HG03139 (cell line): Measurements from ENCODE around the gene COG7.
"Not testable (repeated sequence)": the region's sequence is repeated elsewhere in the genome, so short reads cannot be mapped to it uniquely, and the experiment has no call there.

Experiments
- ATAC-seq: cut with Tn5 transposase; IDR thresholded peaks from one replicate; pipeline ENCODE4 v1.9.1; 2021; ENCODE audit not compliant: unreplicated experiment

The COG7 gene

GRCh38 chr16:23476289-23476688 is 23.3 kb upstream of the COG7 start:
- no peak for ATAC-seq

- ATAC-seq, result no peak
These were observed 16.8 kb upstream of the COG7 start for GRCh38 chr16:23469814-23470213.

GRCh38 chr16:23466162-23466885 is 13.3 kb upstream of the COG7 start:
- no peak for ATAC-seq

GRCh38 chr16:23465179-23465578 is 12.2 kb upstream of the COG7 start:
- ATAC-seq, result no peak

- no peak for ATAC-seq
These were observed 11.2 kb upstream of the COG7 start for GRCh38 chr16:23464196-23464595.

GRCh38 chr16:23462994-23463393 is 10.0 kb upstream of the COG7 start:
- ATAC-seq, result not testable (repeated sequence)

- no peak for ATAC-seq
These were observed 506 bp upstream of the COG7 start for GRCh38 chr16:23453338-23454052.

GRCh38 chr16:23452221-23452571 is 793 bp downstream of the COG7 start:
- no peak for ATAC-seq

GRCh38 chr16:23448392-23448791 is 4.6 kb downstream of the COG7 start:
- no peak for ATAC-seq

- ATAC-seq, result not testable (repeated sequence)
These were observed 15.4 kb downstream of the COG7 start for GRCh38 chr16:23437542-23437941.

GRCh38 chr16:23436951-23437350 is 16.0 kb downstream of the COG7 start:
- no peak for ATAC-seq

GRCh38 chr16:23435500-23435899 is 17.5 kb downstream of the COG7 start:
- no peak for ATAC-seq

- ATAC-seq, result no peak
These were observed 18.6 kb downstream of the COG7 start for GRCh38 chr16:23434380-23434779.

GRCh38 chr16:23433261-23433920 is 19.6 kb downstream of the COG7 start:
- no peak for ATAC-seq

- ATAC-seq, result no peak
These were observed 20.5 kb downstream of the COG7 start for GRCh38 chr16:23432176-23433128.

GRCh38 chr16:23428351-23428750 is 24.6 kb downstream of the COG7 start:
- ATAC-seq, result no peak

- ATAC-seq, result no peak
These were observed 28.6 kb downstream of the COG7 start for GRCh38 chr16:23424292-23424958.

- no peak for ATAC-seq
These were observed 29.4 kb downstream of the COG7 start for GRCh38 chr16:23423496-23424049.

- no peak for ATAC-seq
These were observed 33.0 kb downstream of the COG7 start for GRCh38 chr16:23420011-23420410.

GRCh38 chr16:23416816-23417215 is 36.2 kb downstream of the COG7 start:
- ATAC-seq, result no peak
